B cell (primary cell): Measurements from ENCODE around the gene PDLIM5. TPM values are rescaled to one million over a fixed set of nuclear protein-coding genes. Genes with fewer than 3 reads are reported as not detected.
A peak's percentile ranks its signal among the peaks of the same experiment; 100 is the strongest.

ENCODE experiments used
- ATAC-seq: fragments of 200-7000 bp; cut with Tn5 transposase; one replicate; pipeline ENCODE4 v1.10.0; 2021; ENCODE audit warnings: low read depth, mild to moderate bottlenecking, moderate number of reproducible peaks, moderate library complexity
- CTCF ChIA-PET: fragments of 350-600 bp; sonication (Branson Sonifier 250); formaldehyde crosslinking; loops from one replicate; lab custom pipeline; 2021; ENCODE audit warnings: antibody characterized with exemption, inconsistent platforms; lab: Charles Lee
- POLR2A ChIA-PET: fragments of 350-600 bp; sonication (Branson Sonifier 250); formaldehyde crosslinking; loops from one replicate; lab custom pipeline; 2021; ENCODE audit warnings: antibody characterized with exemption; lab: Charles Lee
- DNase-seq: peaks from one replicate; pipeline ENCODE4 v3.0.0; 2013
- H2AFZ ChIP-seq: 2 replicates; pipeline ENCODE4 v1.6.1; 2012; ENCODE audit warnings: mild to moderate bottlenecking, low read depth, low read length; ENCODE audit not compliant: insufficient read depth, poor library complexity, severe bottlenecking
- H3K27ac ChIP-seq, 2 donors: 1 replicate in 1 of 2; 2 replicates in 1 of 2; pipeline ENCODE4 v1.5.1; 2012 to 2013; ENCODE audit warnings: low read length in 2 of 2, mild to moderate bottlenecking in 2 of 2, moderate library complexity in 1 of 2
- H3K27me3 ChIP-seq, 4 experiments: fragments of 200-600 bp in 1 of 4; sonication (generic) in 1 of 4; replicated peaks in 1 of 4; 1 replicate in 2 of 4; 2 replicates in 2 of 4; pipeline versions ENCODE4 v1.6.1 to v1.7.0; 2013 to 2016; ENCODE audit warnings: low read length in 3 of 4, mild to moderate bottlenecking in 2 of 4, mixed read lengths in 1 of 4, moderate library complexity in 1 of 4; ENCODE audit not compliant: insufficient read depth in 4 of 4, control insufficient read depth in 3 of 4; ENCODE audit errors: control extremely low read depth in 1 of 4
- H3K36me3 ChIP-seq, 2 experiments: replicated peaks in 1 of 2; 1 replicate in 1 of 2; 2 replicates in 1 of 2; pipeline versions ENCODE4 v1.6.1 to v1.7.1; 2013; ENCODE audit warnings: low read length in 1 of 2; ENCODE audit not compliant: insufficient read depth in 2 of 2, control insufficient read depth in 1 of 2; ENCODE audit errors: control extremely low read depth in 1 of 2, extremely low read depth in 1 of 2
- H3K4me1 ChIP-seq, 2 donors: fragments of 200-600 bp in 1 of 2; sonication (generic) in 1 of 2; 1 replicate in 1 of 2; 2 replicates in 1 of 2; pipeline versions ENCODE4 v1.5.1 to v1.6.1; 2013 to 2017; ENCODE audit warnings: low read length in 2 of 2; ENCODE audit not compliant: control insufficient read depth in 2 of 2, insufficient read depth in 2 of 2
- H3K4me2 ChIP-seq: replicated peaks from 2 replicates; pipeline ENCODE3; 2012; ENCODE audit warnings: mild to moderate bottlenecking, low read depth, low read length; ENCODE audit not compliant: poor library complexity, severe bottlenecking
- H3K4me3 ChIP-seq, 5 experiments: fragments of 200-600 bp in 1 of 5; sonication (generic) in 1 of 5; 1 replicate in 3 of 5; 2 replicates in 2 of 5; pipeline versions ENCODE4 v1.5.1 to v1.7.0; 2011 to 2016; ENCODE audit warnings: low read length in 4 of 5, mild to moderate bottlenecking in 4 of 5, low read depth in 2 of 5, control low read depth in 1 of 5, moderate library complexity in 1 of 5; ENCODE audit not compliant: insufficient read depth in 1 of 5; ENCODE audit errors: control extremely low read depth in 1 of 5, extremely low read depth in 1 of 5
- H3K79me2 ChIP-seq: fragments of 200-600 bp; sonication (generic); one replicate; pipeline ENCODE4 v1.6.0; 2016; ENCODE audit warnings: low read length; ENCODE audit not compliant: control insufficient read depth, insufficient read depth
- H3K9ac ChIP-seq: fragments of 200-600 bp; sonication (generic); 2 replicates; pipeline ENCODE4 v1.6.1; 2017; ENCODE audit warnings: mild to moderate bottlenecking, low read length, moderate library complexity
- H3K9me3 ChIP-seq, 3 donors: one replicate each; pipeline versions ENCODE4 v1.6.1 to v1.7.1; 2013; ENCODE audit warnings: low read length in 2 of 3; ENCODE audit not compliant: control insufficient read depth in 2 of 3, insufficient read depth in 1 of 3; ENCODE audit errors: control extremely low read depth in 1 of 3
- H4K20me1 ChIP-seq: 2 replicates; pipeline ENCODE4 v1.6.0; 2012; ENCODE audit warnings: mild to moderate bottlenecking, low read length; ENCODE audit not compliant: insufficient read depth, control insufficient read depth, poor library complexity, severe bottlenecking
- H3K27ac Mint-ChIP-seq: one replicate; pipeline ENCODE4 v1.8.0; 2021; ENCODE audit warnings: mixed read lengths
- H3K27me3 Mint-ChIP-seq: one replicate; pipeline ENCODE4 v1.8.0; 2021; ENCODE audit warnings: mixed read lengths
- H3K4me1 Mint-ChIP-seq: one replicate; pipeline ENCODE4 v1.8.0; 2021; ENCODE audit warnings: mixed read lengths
- H3K4me3 Mint-ChIP-seq: one replicate; pipeline ENCODE4 v1.8.0; 2021; ENCODE audit warnings: mixed read lengths
- H3K9me3 Mint-ChIP-seq: one replicate; pipeline ENCODE4 v1.8.0; 2022; ENCODE audit warnings: mixed read lengths; ENCODE audit not compliant: insufficient read depth
- EZH2 ChIP-seq: IDR thresholded peaks from 2 replicates; pipeline ENCODE4 v1.6.1; 2012; ENCODE audit warnings: borderline replicate concordance, low read depth, mild to moderate bottlenecking, moderate library complexity, low read length; ENCODE audit not compliant: insufficient read depth, poor library complexity, severe bottlenecking
- WGBS: methylation state at CpG from one replicate; pipeline ENCODE4 v1.1.5; 2013; ENCODE audit warnings: missing lambda C conversion rate; ENCODE audit not compliant: insufficient coverage; 5-methylcytosine and 5-hydroxymethylcytosine counted together
- intact Hi-C: fragments of 100-400 bp; cut with micrococcal nuclease; formaldehyde crosslinking; loops from one replicate; pipeline ENCODE4 v1.10.0; 2022
- polyA plus RNA-seq: library from polyadenylated mRNA; depleted of rRNA; stranded (reverse); fragments of >200 nt; gene quantifications from 2 replicates; pipeline ENCODE4 v1.2.3, GENCODE V29; 2012
- total RNA-seq, 2 donors: library from RNA; stranded (reverse); fragments of 120-200 nt in 1 of 2; gene quantifications; 1 replicate in 1 of 2; 2 replicates in 1 of 2; pipeline versions ENCODE4 v1.2.3 to v1.2.4, GENCODE V29; 2013 to 2022
- TF ChIP-seq, protein P1 (sequence below): fragments of 200-600 bp; IDR thresholded peaks from one replicate; pipeline ENCODE4 v1.8.0; 2022; ENCODE audit warnings: antibody characterized with exemption, mild to moderate bottlenecking

The PDLIM5 gene
- total and polyA plus RNA-seq, 2 donors (not counting 1 experiment from before 2014, with no cell fraction given): 24.0 to 30.2 TPM

DNA sequence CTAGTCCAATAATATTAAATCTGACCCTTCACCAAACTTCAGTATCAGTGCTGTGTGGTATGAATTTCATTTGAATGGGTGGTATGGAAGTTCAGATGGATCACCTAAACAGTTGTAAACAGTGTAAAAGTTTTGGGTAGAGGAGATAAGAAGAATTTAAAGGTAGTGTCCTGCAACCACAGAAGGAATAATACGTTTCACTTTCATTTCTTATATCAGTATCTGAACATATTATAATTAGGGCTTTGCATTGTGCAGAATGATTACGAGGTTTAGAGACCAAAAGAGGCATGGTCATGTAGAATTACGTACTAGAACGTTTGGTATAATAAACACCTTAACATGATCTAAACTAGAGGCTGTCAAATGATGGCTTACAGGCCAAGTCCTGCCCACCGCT lies 116.1 kb downstream of the PDLIM5 start:
- peaks cover 6% of the 10 kb centered on the region for H3K4me1 Mint-ChIP-seq
- H3K27ac Mint-ChIP-seq: no peak overlapping the region
- peak overlapping the region; percentile 35 for H3K9ac ChIP-seq
- TF ChIP-seq, protein P1, sequence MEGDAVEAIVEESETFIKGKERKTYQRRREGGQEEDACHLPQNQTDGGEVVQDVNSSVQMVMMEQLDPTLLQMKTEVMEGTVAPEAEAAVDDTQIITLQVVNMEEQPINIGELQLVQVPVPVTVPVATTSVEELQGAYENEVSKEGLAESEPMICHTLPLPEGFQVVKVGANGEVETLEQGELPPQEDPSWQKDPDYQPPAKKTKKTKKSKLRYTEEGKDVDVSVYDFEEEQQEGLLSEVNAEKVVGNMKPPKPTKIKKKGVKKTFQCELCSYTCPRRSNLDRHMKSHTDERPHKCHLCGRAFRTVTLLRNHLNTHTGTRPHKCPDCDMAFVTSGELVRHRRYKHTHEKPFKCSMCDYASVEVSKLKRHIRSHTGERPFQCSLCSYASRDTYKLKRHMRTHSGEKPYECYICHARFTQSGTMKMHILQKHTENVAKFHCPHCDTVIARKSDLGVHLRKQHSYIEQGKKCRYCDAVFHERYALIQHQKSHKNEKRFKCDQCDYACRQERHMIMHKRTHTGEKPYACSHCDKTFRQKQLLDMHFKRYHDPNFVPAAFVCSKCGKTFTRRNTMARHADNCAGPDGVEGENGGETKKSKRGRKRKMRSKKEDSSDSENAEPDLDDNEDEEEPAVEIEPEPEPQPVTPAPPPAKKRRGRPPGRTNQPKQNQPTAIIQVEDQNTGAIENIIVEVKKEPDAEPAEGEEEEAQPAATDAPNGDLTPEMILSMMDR: no peak
- no peak for TF ChIP-seq EZH2
- H3K27me3 Mint-ChIP-seq: no peaks in the 10 kb centered on the region
- H3K27ac ChIP-seq: no peak overlapping the region
- ChIA-PET CTCF (no interaction called here), POLR2A (no interaction called here)
- no peaks in the 10 kb centered on the region for H3K9me3 ChIP-seq
- no peaks in the 10 kb centered on the region for H3K27me3 ChIP-seq
- H3K4me3 ChIP-seq: no peak overlapping the region
- ATAC-seq (no peak), DNase-seq (no peak)
- H2AFZ ChIP-seq: no peak overlapping the region
- H3K36me3 ChIP-seq: no peaks in the 10 kb centered on the region
- peak overlapping the region; percentile 30 for H3K4me3 Mint-ChIP-seq
- peaks cover 2 to 3% of the 10 kb centered on the region in 2 donors for H3K4me1 ChIP-seq
- no peaks in the 10 kb centered on the region for H3K79me2 ChIP-seq
- peak overlapping the region; percentile 41 for H3K4me2 ChIP-seq
- H4K20me1 ChIP-seq: no peaks in the 10 kb centered on the region
- WGBS: no CpG with 5 or more reads among the region's 5 CpGs
- intact Hi-C loops: no loop called here
- H3K9me3 Mint-ChIP-seq: no peaks in the 10 kb centered on the region

DNA sequence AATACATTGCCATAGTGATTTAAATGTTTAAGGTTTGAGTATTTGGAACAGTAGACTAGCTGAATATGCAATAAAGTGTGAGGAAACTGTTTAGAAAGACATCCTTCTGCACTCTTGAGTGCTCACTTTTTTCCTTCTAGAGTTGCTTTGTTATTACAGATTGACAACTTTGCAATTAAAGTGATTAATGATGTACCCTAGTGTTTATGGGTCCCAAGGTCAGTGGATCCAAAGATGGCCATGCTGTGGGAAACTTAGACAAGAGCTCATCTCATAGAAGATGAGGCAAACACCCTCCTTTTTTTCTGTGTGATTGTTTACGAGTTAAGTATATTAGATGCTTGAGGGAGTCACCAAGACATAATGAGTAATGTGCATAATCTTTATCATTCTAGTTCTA lies 118.8 kb downstream of the PDLIM5 start:
- TF ChIP-seq, protein P1: no peak
- no peak for TF ChIP-seq EZH2
- intact Hi-C loops: no loop called here
- no peaks in the 10 kb centered on the region for H3K9me3 ChIP-seq
- ATAC-seq (no peak), DNase-seq (no peak)
- H3K4me1 ChIP-seq: peaks cover 2 to 3% of the 10 kb centered on the region in 2 donors
- no peak overlapping the region for H3K27ac ChIP-seq
- no peak overlapping the region for H3K27ac Mint-ChIP-seq
- no peaks in the 10 kb centered on the region for H3K27me3 Mint-ChIP-seq
- H3K4me1 Mint-ChIP-seq: peaks cover 6% of the 10 kb centered on the region
- H3K79me2 ChIP-seq: no peaks in the 10 kb centered on the region
- H3K27me3 ChIP-seq: no peaks in the 10 kb centered on the region
- no CpG with 5 or more reads among the region's 1 CpG for WGBS
- no peaks in the 10 kb centered on the region for H4K20me1 ChIP-seq
- no peak overlapping the region for H2AFZ ChIP-seq
- H3K4me2 ChIP-seq: no peak overlapping the region
- peaks cover 0 to under 1% of the 10 kb centered on the region in 2 experiments for H3K36me3 ChIP-seq
- H3K4me3 Mint-ChIP-seq: no peak overlapping the region
- H3K4me3 ChIP-seq: no peak overlapping the region
- ChIA-PET POLR2A (no interaction called here), CTCF (no interaction called here)
- no peaks in the 10 kb centered on the region for H3K9me3 Mint-ChIP-seq
- no peak overlapping the region for H3K9ac ChIP-seq
